H9 (cell line): ENCODE data around the gene GPRC5D. TPM values are rescaled to one million over a fixed set of nuclear protein-coding genes. Genes with fewer than 3 reads are reported as not detected.

ENCODE experiments used
- DNase-seq: peaks from one replicate; pipeline ENCODE4 v3.0.0-alpha.2; 2017
- H2AFZ ChIP-seq: one replicate; pipeline ENCODE4 v1.6.1; 2013; ENCODE audit warnings: mild to moderate bottlenecking, low read length, control low read depth, moderate library complexity
- H2AK5ac ChIP-seq: 2 replicates; pipeline ENCODE4 v1.6.1; 2013; ENCODE audit warnings: low read length, control low read depth, mixed read lengths; ENCODE audit not compliant: insufficient read length
- H2BK120ac ChIP-seq: one replicate; pipeline ENCODE4 v1.6.1; 2013; ENCODE audit warnings: low read depth, mild to moderate bottlenecking, low read length, control low read depth, inconsistent platforms; ENCODE audit not compliant: poor library complexity, severe bottlenecking
- H2BK12ac ChIP-seq: 2 replicates; pipeline ENCODE4 v1.6.1; 2013; ENCODE audit warnings: low read length, control low read depth, mixed read lengths, low read depth; ENCODE audit not compliant: insufficient read length
- H2BK15ac ChIP-seq: 2 replicates; pipeline ENCODE4 v1.6.1; 2013; ENCODE audit warnings: low read depth, low read length, control low read depth
- H2BK20ac ChIP-seq: one replicate; pipeline ENCODE4 v1.6.1; 2013; ENCODE audit warnings: low read depth, mild to moderate bottlenecking, low read length, control low read depth, inconsistent platforms; ENCODE audit not compliant: poor library complexity, severe bottlenecking
- H2BK5ac ChIP-seq: 2 replicates; pipeline ENCODE4 v1.6.1; 2013; ENCODE audit warnings: low read length, control low read depth, mixed read lengths; ENCODE audit not compliant: insufficient read length
- H3K14ac ChIP-seq: 2 replicates; pipeline ENCODE4 v1.6.1; 2013; ENCODE audit warnings: low read length, control low read depth; ENCODE audit not compliant: insufficient read depth
- H3K18ac ChIP-seq: 2 replicates; pipeline ENCODE4 v1.6.1; 2013; ENCODE audit warnings: low read depth, mild to moderate bottlenecking, mixed read lengths, low read length, control low read depth; ENCODE audit not compliant: insufficient read length
- H3K23ac ChIP-seq: 2 replicates; pipeline ENCODE4 v1.6.1; 2013; ENCODE audit warnings: low read length, control low read depth, mixed read lengths, low read depth; ENCODE audit not compliant: insufficient read length
- H3K23me2 ChIP-seq: 2 replicates; pipeline ENCODE4 v1.6.1; 2013; ENCODE audit warnings: low read depth, mild to moderate bottlenecking, mixed read lengths, low read length, control low read depth; ENCODE audit not compliant: insufficient read length, poor library complexity, severe bottlenecking
- H3K27ac ChIP-seq: 2 replicates; pipeline ENCODE4 v1.5.1; 2013; ENCODE audit warnings: low read length, control low read depth, mixed read lengths, low read depth; ENCODE audit not compliant: insufficient read length
- H3K27me3 ChIP-seq: 2 replicates; pipeline ENCODE4 v1.6.1; 2013; ENCODE audit warnings: low read length, control low read depth, inconsistent platforms; ENCODE audit not compliant: insufficient read depth
- H3K4ac ChIP-seq: 2 replicates; pipeline ENCODE4 v1.6.1; 2013; ENCODE audit warnings: low read depth, mild to moderate bottlenecking, control low read depth, inconsistent platforms, low read length, moderate library complexity
- H3K4me1 ChIP-seq: 2 replicates; pipeline ENCODE4 v1.6.1; 2013; ENCODE audit warnings: low read length, control low read depth, inconsistent platforms; ENCODE audit not compliant: insufficient read depth
- H3K4me2 ChIP-seq: 2 replicates; pipeline ENCODE4 v1.6.1; 2013; ENCODE audit warnings: low read length, control low read depth, mixed read lengths; ENCODE audit not compliant: insufficient read length, insufficient read depth
- H3K56ac ChIP-seq: 2 replicates; pipeline ENCODE4 v1.6.1; 2013; ENCODE audit warnings: low read depth, mild to moderate bottlenecking, mixed read lengths, low read length, control low read depth; ENCODE audit not compliant: insufficient read length
- H3K79me1 ChIP-seq: 2 replicates; pipeline ENCODE4 v1.6.1; 2013; ENCODE audit warnings: low read depth, mild to moderate bottlenecking, moderate library complexity, low read length, control low read depth, inconsistent platforms; ENCODE audit not compliant: insufficient read depth, poor library complexity, severe bottlenecking
- H3K79me2 ChIP-seq: 2 replicates; pipeline ENCODE4 v1.6.1; 2013; ENCODE audit warnings: low read length, control low read depth, inconsistent platforms; ENCODE audit not compliant: insufficient read depth
- H3K9ac ChIP-seq: 2 replicates; pipeline ENCODE4 v1.6.1; 2013; ENCODE audit warnings: low read length, control low read depth, mixed read lengths; ENCODE audit not compliant: insufficient read length; ENCODE audit errors: extremely low read depth
- H3K9me3 ChIP-seq: one replicate; pipeline ENCODE4 v1.6.1; 2013; ENCODE audit warnings: low read depth, low read length, inconsistent platforms; ENCODE audit not compliant: control insufficient read depth
- H3T11ph ChIP-seq: one replicate; pipeline ENCODE4 v1.6.1; 2013; ENCODE audit warnings: mild to moderate bottlenecking, low read length, control low read depth, inconsistent platforms
- H4K20me1 ChIP-seq: one replicate; pipeline ENCODE4 v1.6.1; 2013; ENCODE audit not compliant: control insufficient read depth, insufficient read length, insufficient read depth
- H4K5ac ChIP-seq: 2 replicates; pipeline ENCODE4 v1.6.1; 2013; ENCODE audit warnings: low read depth, mild to moderate bottlenecking, mixed read lengths, low read length, control low read depth; ENCODE audit not compliant: insufficient read length
- H4K8ac ChIP-seq: replicated peaks from 2 replicates; pipeline ENCODE4 v1.6.1; 2013; ENCODE audit warnings: low read length, control low read depth, mixed read lengths, low read depth; ENCODE audit not compliant: insufficient read length
- H4K91ac ChIP-seq: 2 replicates; pipeline ENCODE4 v1.6.1; 2013; ENCODE audit warnings: low read depth, mild to moderate bottlenecking, moderate library complexity, mixed read lengths, low read length, control low read depth; ENCODE audit not compliant: insufficient read length
- H3K27ac Mint-ChIP-seq, 3 experiments: 2 replicates in 2 of 3; 3 replicates in 1 of 3; pipeline ENCODE4 v1.8.0; 2020 to 2021; ENCODE audit warnings: mixed read lengths in 3 of 3, mild to moderate bottlenecking in 1 of 3, moderate library complexity in 1 of 3
- H3K27me3 Mint-ChIP-seq: 2 replicates; pipeline ENCODE4 v1.8.0; 2021; ENCODE audit warnings: low read depth, mild to moderate bottlenecking, moderate library complexity, mixed read lengths
- H3K36me3 Mint-ChIP-seq, 3 experiments: 2 replicates in 2 of 3; 3 replicates in 1 of 3; pipeline ENCODE4 v1.8.0; 2020 to 2021; ENCODE audit warnings: low read depth in 3 of 3, mixed read lengths in 3 of 3; ENCODE audit not compliant: insufficient read depth in 1 of 3
- H3K4me1 Mint-ChIP-seq, 2 experiments: 2 replicates each; pipeline ENCODE4 v1.8.0; 2020; ENCODE audit warnings: mixed read lengths in 2 of 2
- H3K4me3 Mint-ChIP-seq, 2 experiments: 2 replicates in 1 of 2; 3 replicates in 1 of 2; pipeline ENCODE4 v1.8.0; 2020 to 2021; ENCODE audit warnings: mild to moderate bottlenecking in 2 of 2, mixed read lengths in 2 of 2, moderate library complexity in 1 of 2
- H3K9me3 Mint-ChIP-seq, 2 experiments: 2 replicates in 1 of 2; 3 replicates in 1 of 2; pipeline ENCODE4 v1.8.0; 2020; ENCODE audit warnings: mild to moderate bottlenecking in 2 of 2, mixed read lengths in 2 of 2, moderate library complexity in 1 of 2
- CTCF ChIP-seq: fragments of 200-600 bp; sonication (generic); conservative IDR thresholded peaks from 3 replicates; pipeline ENCODE4 v1.8.0; 2021; ENCODE audit warnings: antibody characterized with exemption, mild to moderate bottlenecking
- WGBS: extraction: QIAGEN DNeasy Blood & Tissue Kit; methylation state at CpG from one replicate; pipeline ENCODE4 v1.1.7; 2013; ENCODE audit warnings: missing lambda C conversion rate, low lambda C conversion rate, mixed read lengths; ENCODE audit not compliant: insufficient read length; ENCODE audit errors: extremely low coverage; 5-methylcytosine and 5-hydroxymethylcytosine counted together
- total RNA-seq: library from RNA; stranded (reverse); gene quantifications from 2 replicates; pipeline ENCODE4 v1.2.1, GENCODE V29; 2021

GPRC5D gene
- total RNA-seq, 1 experiment from 2014 or later = not detected

- H3K23me2 ChIP-seq = peaks cover 18% of the 10 kb centered on the region
- H2AK5ac ChIP-seq = no peak overlapping the region
- no peak overlapping the region for H3T11ph ChIP-seq
- Mint-ChIP-seq H3K36me3 (peaks cover 2 to 13% (median 8%) of the 10 kb centered on the region in 3 experiments), H3K4me1 (peaks cover 36 to 47% of the 10 kb centered on the region in 2 experiments), H3K9me3 (peaks cover 0 to 2% of the 10 kb centered on the region in 2 experiments; a peak in 2 of 5 replicates), H3K4me3 (peak overlapping the region in 1 of 2 experiments; percentile 54; a peak in 2 of 5 replicates), H3K27ac (peak overlapping the region in 1 of 3 experiments; percentile 91; a peak in 2 of 7 replicates), H3K27me3 (peaks cover 12% of the 10 kb centered on the region)
- no peak overlapping the region for H3K14ac ChIP-seq
- no peak overlapping the region for H2BK12ac ChIP-seq
- no peak overlapping the region for H3K56ac ChIP-seq
- H2BK120ac ChIP-seq = no peak overlapping the region
- no peak overlapping the region for H2BK5ac ChIP-seq
- no peak overlapping the region for H4K8ac ChIP-seq
- H3K79me1 ChIP-seq = no peaks in the 10 kb centered on the region
- no peak for DNase-seq
- H2BK15ac ChIP-seq = no peak overlapping the region
- no peak overlapping the region for H4K5ac ChIP-seq
- H3K9me3 ChIP-seq = no peaks in the 10 kb centered on the region
- H3K9ac ChIP-seq = no peak overlapping the region
- H4K91ac ChIP-seq = no peak overlapping the region
- no CpG with 5 or more reads among the region's 3 CpGs for WGBS
- H3K4me2 ChIP-seq = no peak overlapping the region
- no peaks in the 10 kb centered on the region for H3K27me3 ChIP-seq
- no peak for TF ChIP-seq CTCF
- no peaks in the 10 kb centered on the region for H4K20me1 ChIP-seq
- no peak overlapping the region for H3K18ac ChIP-seq
- H3K79me2 ChIP-seq = no peaks in the 10 kb centered on the region; the same call in 1 of the 2 replicates
- no peak overlapping the region for H3K27ac ChIP-seq
- H3K4ac ChIP-seq = no peak overlapping the region
- no peak overlapping the region for H2AFZ ChIP-seq
- no peak overlapping the region for H2BK20ac ChIP-seq
- H3K4me1 ChIP-seq = no peaks in the 10 kb centered on the region; the same call in 1 of the 2 replicates
- no peak overlapping the region for H3K23ac ChIP-seq
Observed at GRCh38 chr12:12997156-12997555, 45.2 kb upstream of the GPRC5D start.
